Neural crest cell (in vitro differentiated cells): ENCODE measurements around the gene R3HDM4. TPM values are rescaled to one million over a fixed set of nuclear protein-coding genes. Genes with fewer than 3 reads are reported as not detected.

ENCODE experiments used
- DNase-seq: peaks from one replicate; pipeline ENCODE4 v3.0.0; 2021; ENCODE audit warnings: low read depth, mixed read lengths, low spot score
- H3K27ac Mint-ChIP-seq: one replicate; pipeline ENCODE4 v1.8.0; 2021; ENCODE audit warnings: mild to moderate bottlenecking, mixed read lengths; ENCODE audit not compliant: unreplicated experiment
- H3K27me3 Mint-ChIP-seq: 2 replicates; pipeline ENCODE4 v1.8.0; 2021; ENCODE audit warnings: low read depth, mild to moderate bottlenecking, mixed read lengths
- H3K36me3 Mint-ChIP-seq: 2 replicates; pipeline ENCODE4 v1.8.0; 2021; ENCODE audit warnings: low read depth, mild to moderate bottlenecking, mixed read lengths
- H3K4me1 Mint-ChIP-seq: 2 replicates; pipeline ENCODE4 v1.8.0; 2021; ENCODE audit warnings: mixed read lengths
- H3K4me3 Mint-ChIP-seq: one replicate; pipeline ENCODE4 v1.8.0; 2021; ENCODE audit warnings: mild to moderate bottlenecking, mixed read lengths
- H3K9me3 Mint-ChIP-seq: 2 replicates; pipeline ENCODE4 v1.8.0; 2021; ENCODE audit warnings: mixed read lengths
- total RNA-seq: library from RNA; stranded (reverse); gene quantifications from 2 replicates; pipeline ENCODE4 v1.2.1, GENCODE V29; 2021
- TF ChIP-seq, protein P1 (sequence below): fragments of 200-600 bp; sonication (generic); conservative IDR thresholded peaks from 2 replicates; pipeline ENCODE4 v1.5.0; 2021; ENCODE audit warnings: antibody characterized with exemption, mild to moderate bottlenecking

The R3HDM4 gene
- total RNA-seq, 1 donor from 2014 or later = 50.9 TPM

DNA sequence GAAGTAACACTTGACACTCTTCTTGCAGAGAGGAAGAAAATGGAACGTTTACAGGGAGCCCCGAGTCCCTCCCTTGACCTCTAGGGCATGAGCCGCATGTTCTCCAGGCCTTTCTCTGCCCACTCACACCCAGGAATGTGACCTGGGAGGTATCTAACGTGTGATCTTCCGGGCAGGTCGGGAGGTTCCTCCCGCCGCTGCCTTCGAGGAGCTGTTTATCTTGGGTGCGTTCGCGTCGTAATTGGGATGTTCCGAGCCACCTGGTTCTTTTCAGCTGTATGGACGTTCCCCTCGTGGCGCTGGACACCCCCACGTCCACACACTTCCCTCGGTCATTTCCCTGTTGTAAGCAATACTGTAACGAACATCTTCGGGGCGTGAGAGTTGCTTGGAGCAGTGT is 26.4 kb upstream of the R3HDM4 start:
- TF ChIP-seq, protein P1, sequence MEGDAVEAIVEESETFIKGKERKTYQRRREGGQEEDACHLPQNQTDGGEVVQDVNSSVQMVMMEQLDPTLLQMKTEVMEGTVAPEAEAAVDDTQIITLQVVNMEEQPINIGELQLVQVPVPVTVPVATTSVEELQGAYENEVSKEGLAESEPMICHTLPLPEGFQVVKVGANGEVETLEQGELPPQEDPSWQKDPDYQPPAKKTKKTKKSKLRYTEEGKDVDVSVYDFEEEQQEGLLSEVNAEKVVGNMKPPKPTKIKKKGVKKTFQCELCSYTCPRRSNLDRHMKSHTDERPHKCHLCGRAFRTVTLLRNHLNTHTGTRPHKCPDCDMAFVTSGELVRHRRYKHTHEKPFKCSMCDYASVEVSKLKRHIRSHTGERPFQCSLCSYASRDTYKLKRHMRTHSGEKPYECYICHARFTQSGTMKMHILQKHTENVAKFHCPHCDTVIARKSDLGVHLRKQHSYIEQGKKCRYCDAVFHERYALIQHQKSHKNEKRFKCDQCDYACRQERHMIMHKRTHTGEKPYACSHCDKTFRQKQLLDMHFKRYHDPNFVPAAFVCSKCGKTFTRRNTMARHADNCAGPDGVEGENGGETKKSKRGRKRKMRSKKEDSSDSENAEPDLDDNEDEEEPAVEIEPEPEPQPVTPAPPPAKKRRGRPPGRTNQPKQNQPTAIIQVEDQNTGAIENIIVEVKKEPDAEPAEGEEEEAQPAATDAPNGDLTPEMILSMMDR = no peak
- peak overlapping the region; percentile 62 for H3K4me3 Mint-ChIP-seq

GRCh38 chr19:938233-938923 is 25.4 kb upstream of the R3HDM4 start:
- TF ChIP-seq, protein P1 = no peak
- Mint-ChIP-seq H3K27ac (no peak overlapping the region), H3K36me3 (peaks cover 24% of the 10 kb centered on the region), H3K27me3 (peaks cover 40% of the 10 kb centered on the region), H3K9me3 (no peaks in the 10 kb centered on the region), H3K4me3 (no peak overlapping the region), H3K4me1 (peaks cover 19% of the 10 kb centered on the region)
- no peak for DNase-seq

More for the DNA sequence above, 26.4 kb upstream of the R3HDM4 start:
- no peak for DNase-seq
- H3K27me3 Mint-ChIP-seq = peaks cover 44% of the 10 kb centered on the region
- peaks cover 24% of the 10 kb centered on the region for H3K36me3 Mint-ChIP-seq
- peaks cover 19% of the 10 kb centered on the region for H3K4me1 Mint-ChIP-seq
- H3K27ac Mint-ChIP-seq = no peak overlapping the region
- no peaks in the 10 kb centered on the region for H3K9me3 Mint-ChIP-seq

GRCh38 chr19:937259-937694 is 24.3 kb upstream of the R3HDM4 start:
- H3K27ac Mint-ChIP-seq = no peak overlapping the region
- no peak overlapping the region for H3K4me3 Mint-ChIP-seq

DNA sequence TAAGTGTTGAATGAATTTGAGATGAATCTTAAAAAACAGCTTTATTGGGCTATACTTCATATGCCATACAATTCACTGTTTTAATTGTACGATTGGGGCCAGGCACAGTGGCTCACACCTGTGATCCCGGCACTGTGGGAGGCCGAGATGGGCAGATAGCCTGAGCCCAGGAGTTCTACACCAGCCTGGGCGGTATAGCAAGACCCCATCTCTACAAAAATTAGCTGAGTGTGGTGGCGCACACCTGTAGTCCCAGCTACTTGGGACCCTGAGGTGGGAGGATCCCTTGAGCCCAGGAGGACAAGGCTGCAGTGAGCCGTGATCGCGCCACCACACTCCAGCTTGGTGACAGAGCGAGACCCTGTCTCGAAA is 23.1 kb upstream of the R3HDM4 start:
- Mint-ChIP-seq H3K9me3 (no peaks in the 10 kb centered on the region), H3K27me3 (peaks cover 28% of the 10 kb centered on the region), H3K4me1 (peaks cover 17% of the 10 kb centered on the region)

More at GRCh38 chr19:937259-937694, 24.3 kb upstream of the R3HDM4 start:
- Mint-ChIP-seq H3K4me1 (peaks cover 23% of the 10 kb centered on the region), H3K27me3 (peaks cover 35% of the 10 kb centered on the region), H3K36me3 (peaks cover 21% of the 10 kb centered on the region), H3K9me3 (no peaks in the 10 kb centered on the region)
- no peak for DNase-seq
- TF ChIP-seq, protein P1 = no peak

DNA sequence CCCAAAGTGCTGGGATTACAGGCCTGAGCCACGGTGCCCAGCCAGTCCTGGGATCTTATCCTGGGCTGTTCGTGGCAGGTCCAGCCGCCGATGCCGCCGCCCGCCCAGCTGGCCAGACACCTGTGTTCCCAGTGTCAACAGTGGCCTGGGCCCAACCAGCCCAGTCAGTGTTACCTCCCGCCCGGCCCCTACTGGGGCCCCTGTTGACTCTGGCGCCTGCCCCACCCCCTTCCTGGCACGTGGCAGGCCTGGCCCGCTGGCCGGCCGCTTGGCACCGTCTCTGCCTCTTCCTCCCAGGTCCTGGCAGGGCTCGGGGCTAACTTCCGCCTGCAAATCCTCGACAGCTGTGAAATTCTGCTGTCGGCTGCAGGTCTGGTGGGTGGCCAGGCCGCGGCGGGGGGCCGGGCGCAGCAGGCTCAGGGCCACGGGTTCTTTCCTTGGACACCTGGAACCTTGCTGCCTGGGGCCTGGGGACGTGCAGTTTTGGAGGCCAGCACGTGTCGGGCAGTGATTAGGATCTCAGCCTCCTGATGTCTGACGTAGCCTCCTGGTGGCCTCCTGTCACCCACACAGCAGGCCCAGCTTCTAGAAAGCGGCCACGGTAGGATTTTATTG is 22.0 kb upstream of the R3HDM4 start:
- H3K36me3 Mint-ChIP-seq = peaks cover 13% of the 10 kb centered on the region
- H3K9me3 Mint-ChIP-seq = no peaks in the 10 kb centered on the region
- no peak overlapping the region for H3K27ac Mint-ChIP-seq
- H3K4me3 Mint-ChIP-seq = no peak overlapping the region
- TF ChIP-seq, protein P1 = no peak
- no peak for DNase-seq
- peaks cover 11% of the 10 kb centered on the region for H3K4me1 Mint-ChIP-seq
- peaks cover 23% of the 10 kb centered on the region for H3K27me3 Mint-ChIP-seq

More for the DNA sequence above, 23.1 kb upstream of the R3HDM4 start:
- peaks cover 17% of the 10 kb centered on the region for H3K36me3 Mint-ChIP-seq
- TF ChIP-seq, protein P1 = no peak
- no peak overlapping the region for H3K27ac Mint-ChIP-seq
- DNase-seq = no peak
- H3K4me3 Mint-ChIP-seq = no peak overlapping the region
